LNCAP (cell line): ENCODE results near the gene BCAR1.

ENCODE experiments used
- TF ChIP-seq, protein P1 (sequence below): fragments of 450-650 bp; IDR thresholded peaks from 2 replicates; pipeline ENCODE4 v1.5.1; 2017; ENCODE audit warnings: mild to moderate bottlenecking

Gene BCAR1

DNA sequence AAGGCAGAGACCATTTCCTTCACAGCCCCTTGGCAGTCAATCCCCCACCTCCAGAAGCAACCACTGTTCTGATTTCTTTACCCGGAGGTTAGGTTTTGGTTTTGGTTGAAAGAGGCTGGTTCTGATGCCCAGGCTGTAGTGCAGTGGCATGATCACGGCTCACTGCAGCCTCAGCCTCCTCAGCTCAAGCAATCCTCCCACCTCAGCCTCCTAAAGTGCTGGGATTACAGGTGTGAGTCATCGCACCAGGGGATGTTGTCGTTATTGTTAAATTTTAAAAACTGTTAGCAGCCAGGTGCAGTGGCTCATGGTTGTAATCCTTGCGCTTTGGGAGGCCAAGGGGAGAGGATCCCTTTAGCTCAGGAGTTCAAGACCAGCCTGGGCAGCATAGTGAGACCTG, 41.5 kb downstream of the BCAR1 start:
- TF ChIP-seq, protein P1, sequence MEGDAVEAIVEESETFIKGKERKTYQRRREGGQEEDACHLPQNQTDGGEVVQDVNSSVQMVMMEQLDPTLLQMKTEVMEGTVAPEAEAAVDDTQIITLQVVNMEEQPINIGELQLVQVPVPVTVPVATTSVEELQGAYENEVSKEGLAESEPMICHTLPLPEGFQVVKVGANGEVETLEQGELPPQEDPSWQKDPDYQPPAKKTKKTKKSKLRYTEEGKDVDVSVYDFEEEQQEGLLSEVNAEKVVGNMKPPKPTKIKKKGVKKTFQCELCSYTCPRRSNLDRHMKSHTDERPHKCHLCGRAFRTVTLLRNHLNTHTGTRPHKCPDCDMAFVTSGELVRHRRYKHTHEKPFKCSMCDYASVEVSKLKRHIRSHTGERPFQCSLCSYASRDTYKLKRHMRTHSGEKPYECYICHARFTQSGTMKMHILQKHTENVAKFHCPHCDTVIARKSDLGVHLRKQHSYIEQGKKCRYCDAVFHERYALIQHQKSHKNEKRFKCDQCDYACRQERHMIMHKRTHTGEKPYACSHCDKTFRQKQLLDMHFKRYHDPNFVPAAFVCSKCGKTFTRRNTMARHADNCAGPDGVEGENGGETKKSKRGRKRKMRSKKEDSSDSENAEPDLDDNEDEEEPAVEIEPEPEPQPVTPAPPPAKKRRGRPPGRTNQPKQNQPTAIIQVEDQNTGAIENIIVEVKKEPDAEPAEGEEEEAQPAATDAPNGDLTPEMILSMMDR = no peak

DNA sequence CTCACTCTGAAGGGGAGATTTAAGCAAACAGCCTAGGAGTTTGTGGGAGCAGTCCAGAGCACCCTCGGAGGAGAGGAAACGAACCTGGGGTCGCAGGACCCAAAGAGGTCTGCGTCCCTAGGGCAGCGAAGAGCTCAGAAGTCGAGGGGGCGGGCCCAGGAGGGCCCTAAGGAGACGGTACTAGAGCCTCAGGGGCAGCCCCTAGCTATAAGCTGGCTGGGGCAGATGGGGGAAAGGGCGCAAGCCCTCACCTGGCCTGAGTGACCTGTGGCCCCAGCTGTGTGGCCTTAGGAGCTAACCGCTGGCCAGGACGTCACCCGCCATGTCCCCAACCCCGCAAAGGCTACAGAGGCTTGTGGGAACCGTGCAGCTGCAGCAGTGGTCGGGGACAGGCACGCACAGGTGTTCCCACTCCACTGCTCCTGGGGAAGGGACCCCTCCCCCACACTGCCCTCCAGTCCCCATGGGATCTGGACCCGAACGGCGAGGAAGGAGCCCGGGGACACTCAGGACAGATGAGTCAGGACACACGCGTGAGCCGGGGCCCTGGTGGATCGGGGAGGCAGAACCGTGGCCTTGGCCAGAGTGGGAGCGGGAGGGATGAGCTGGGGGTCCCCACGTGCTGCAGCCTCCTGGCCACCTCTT, 42.4 kb downstream of the BCAR1 start:
- TF ChIP-seq, protein P1 = no peak

DNA sequence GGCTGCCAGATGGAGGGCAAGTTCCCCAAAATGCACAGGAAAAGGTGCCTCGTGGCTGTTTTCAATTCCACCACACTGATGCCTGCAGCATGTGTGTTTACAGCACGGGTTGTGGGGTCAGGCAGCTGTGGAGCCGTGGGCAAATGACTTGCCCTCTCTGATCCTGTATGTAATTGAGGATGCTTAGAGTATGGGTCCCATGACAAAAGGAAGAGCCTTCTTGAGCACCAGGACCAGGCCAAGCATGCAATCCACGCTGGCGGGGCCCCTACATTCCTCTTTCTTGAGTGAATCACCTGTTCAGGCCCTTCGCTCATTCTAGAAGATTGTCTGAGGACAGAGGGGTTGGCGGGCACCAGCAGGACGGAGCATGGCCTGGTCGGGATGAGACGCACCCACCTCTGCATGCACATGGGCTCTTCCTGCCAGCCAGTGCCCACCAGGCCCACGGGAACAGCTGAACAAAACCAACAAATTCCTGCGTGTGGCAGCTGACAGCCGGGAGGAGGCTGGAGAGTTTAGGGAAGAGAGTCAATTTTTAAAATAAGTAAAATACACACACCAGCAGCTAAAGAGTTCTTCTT, 43.1 kb downstream of the BCAR1 start:
- TF ChIP-seq, protein P1 = no peak

DNA sequence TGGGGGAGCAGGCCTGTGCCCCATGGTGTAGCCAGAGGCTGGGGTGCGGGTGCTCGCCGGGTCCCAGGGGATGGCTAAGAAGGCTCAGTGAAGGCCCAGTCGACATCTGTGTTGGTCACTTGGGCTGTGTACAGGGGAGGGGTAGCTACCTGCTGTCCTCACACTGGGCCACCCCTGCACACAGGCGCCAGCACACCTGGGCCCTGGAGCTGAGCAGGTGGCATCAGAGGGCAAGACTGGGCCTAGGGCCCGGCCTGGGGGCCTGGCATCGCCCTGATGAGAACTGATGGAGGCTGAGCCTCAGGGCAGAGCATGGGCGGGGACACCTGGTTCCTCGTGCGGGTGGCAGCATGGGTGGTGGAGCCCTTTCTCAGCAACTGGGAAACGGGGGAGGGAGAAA, 43.6 kb downstream of the BCAR1 start:
- TF ChIP-seq, protein P1 = no peak

DNA sequence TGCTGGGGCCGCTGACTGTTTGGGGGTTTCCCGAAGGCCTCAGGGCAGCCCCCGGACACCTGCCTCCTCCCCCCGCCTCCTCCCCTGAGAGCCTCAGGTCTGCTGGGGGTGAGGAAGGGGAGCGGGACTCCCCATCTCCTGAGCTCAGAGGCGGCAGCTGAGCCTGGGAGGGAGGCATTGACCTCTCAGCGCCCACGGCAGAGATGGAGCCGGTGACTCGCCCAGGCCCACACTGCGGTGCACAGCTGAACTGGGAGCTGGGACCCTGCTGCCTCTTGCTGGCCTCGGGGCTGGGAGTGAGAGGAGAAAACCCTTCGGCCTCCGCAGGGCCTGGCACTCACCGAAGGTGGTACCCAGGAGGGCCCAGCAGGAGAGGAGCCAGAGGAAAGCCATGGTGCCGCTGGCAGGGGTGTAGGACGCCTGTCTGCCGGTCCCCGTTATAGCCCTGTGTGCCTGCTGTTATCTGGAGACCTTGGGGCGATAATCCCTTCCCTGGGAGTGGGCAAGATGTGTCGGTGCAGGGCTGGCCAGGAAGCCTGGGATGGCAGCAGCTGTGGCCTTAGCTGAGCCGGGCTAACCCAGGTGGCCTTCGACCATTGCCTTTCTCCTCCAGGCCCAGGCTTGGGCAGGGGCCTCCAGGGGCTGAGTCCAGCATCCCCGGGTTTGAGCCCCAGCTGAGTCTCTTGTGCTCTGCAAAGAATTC, 44.5 kb downstream of the BCAR1 start, which contains the start of gene CTRB2:
Gene CTRB2, minus strand, starts transcription at position 413 of the 703 bp plus-strand sequence. Its CDS starts 20 bp downstream, at position 393.
- TF ChIP-seq, protein P1 = no peak

DNA sequence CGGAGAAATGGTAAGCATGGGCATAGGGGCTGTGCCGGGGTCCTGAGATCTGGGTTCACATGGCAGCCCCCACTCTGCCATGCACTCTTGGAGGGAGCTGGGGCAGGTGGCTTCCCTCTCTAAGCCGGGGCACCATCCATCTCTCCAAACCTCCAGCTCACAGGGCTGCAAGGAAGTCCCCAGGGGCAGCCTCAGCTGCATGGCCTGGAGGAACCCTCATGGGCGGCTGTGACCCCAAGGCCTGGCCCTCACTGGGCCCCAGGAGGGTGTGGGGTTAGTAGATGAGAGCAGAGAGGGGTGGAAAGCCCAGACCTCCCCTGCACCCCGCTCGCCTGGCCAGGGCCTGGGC, 47.0 kb downstream of the BCAR1 start:
- TF ChIP-seq, protein P1 = no peak

DNA sequence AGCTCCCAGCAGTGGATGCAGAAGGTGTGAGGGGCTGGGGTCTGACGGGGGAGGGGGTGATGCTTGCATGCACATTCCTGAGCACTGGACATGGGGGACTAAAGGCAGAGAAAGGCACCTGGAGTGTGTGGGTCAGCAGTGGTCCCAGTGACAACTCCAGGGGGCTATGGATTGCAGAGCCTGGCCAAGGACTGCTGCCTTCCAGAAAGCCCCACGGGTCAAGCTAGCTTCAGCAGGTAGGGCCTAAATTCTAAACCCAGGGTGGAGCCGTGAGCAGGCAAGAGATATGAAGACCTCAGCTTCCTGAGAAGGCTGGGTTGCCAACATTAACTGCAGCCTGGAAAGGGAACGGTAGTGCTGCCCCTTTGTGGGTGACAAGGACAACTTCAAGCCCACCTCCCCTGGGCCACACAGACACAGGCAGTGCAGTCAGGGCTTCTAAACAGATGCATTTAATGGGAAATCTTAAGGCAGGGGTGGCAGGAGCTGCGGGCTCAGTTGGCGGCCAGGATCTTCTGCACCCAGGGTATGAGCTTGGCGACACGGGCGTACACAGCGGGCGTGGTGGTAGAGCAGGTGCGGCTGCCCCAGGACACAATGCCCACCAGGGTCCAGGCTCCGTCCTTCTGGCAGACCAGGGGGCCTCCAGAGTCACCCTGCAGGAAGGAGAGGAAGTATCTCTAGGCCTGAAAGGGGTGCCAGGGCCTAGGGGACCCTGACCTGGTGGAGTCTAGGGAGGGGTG, 47.6 kb downstream of the BCAR1 start:
- TF ChIP-seq, protein P1 = no peak
